Right renal cortex interstitium (tissue), 3 donors: ENCODE results near the gene DOP1B. TPM values are rescaled to one million over a fixed set of nuclear protein-coding genes. Genes with fewer than 3 reads are reported as not detected.
"Not testable (repeated sequence)": the region's sequence is repeated elsewhere in the genome, so short reads cannot be mapped to it uniquely, and the experiment has no call there.

ENCODE experiments used
- DNase-seq, 3 donors: peaks; one replicate each; pipeline ENCODE4 v3.0.0-alpha.2; 2013; ENCODE audit warnings: low read depth in 3 of 3, low spot score in 2 of 3
- polyA plus RNA-seq, 3 donors: library from polyadenylated mRNA; unstranded; fragments of 120-200 nt; gene quantifications; one replicate each; pipeline ENCODE4 v1.2.1, GENCODE V29; 2013; ENCODE audit not compliant: insufficient read length in 3 of 3

Gene DOP1B, protein sequence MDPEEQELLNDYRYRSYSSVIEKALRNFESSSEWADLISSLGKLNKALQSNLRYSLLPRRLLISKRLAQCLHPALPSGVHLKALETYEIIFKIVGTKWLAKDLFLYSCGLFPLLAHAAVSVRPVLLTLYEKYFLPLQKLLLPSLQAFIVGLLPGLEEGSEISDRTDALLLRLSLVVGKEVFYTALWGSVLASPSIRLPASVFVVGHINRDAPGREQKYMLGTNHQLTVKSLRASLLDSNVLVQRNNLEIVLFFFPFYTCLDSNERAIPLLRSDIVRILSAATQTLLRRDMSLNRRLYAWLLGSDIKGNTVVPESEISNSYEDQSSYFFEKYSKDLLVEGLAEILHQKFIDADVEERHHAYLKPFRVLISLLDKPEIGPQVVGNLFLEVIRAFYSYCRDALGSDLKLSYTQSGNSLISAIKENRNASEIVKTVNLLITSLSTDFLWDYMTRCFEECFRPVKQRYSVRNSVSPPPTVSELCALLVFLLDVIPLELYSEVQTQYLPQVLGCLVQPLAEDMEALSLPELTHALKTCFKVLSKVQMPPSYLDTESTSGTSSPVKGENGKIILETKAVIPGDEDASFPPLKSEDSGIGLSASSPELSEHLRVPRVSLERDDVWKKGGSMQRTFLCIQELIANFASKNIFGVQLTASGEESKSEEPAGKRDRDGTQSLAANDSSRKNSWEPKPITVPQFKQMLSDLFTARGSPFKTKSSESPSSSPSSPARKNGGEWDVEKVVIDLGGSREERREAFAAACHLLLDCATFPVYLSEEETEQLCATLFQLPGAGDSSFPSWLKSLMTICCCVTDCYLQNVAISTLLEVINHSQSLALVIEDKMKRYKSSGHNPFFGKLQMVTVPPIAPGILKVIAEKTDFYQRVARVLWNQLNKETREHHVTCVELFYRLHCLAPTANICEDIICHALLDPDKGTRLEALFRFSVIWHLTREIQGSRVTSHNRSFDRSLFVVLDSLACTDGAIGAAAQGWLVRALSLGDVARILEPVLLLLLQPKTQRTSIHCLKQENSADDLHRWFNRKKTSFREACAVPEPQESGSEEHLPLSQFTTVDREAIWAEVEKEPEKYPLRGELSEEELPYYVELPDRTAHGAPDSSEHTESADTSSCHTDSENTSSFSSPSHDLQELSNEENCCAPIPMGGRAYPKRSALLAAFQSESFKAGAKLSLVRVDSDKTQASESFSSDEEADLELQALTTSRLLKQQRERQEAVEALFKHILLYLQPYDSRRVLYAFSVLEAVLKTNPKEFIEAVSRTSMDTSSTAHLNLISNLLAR (N-terminal part only)
- 1 to 10 TPM; 5.4 to 6.4 (median 6.1) TPM for polyA plus RNA-seq

DNA sequence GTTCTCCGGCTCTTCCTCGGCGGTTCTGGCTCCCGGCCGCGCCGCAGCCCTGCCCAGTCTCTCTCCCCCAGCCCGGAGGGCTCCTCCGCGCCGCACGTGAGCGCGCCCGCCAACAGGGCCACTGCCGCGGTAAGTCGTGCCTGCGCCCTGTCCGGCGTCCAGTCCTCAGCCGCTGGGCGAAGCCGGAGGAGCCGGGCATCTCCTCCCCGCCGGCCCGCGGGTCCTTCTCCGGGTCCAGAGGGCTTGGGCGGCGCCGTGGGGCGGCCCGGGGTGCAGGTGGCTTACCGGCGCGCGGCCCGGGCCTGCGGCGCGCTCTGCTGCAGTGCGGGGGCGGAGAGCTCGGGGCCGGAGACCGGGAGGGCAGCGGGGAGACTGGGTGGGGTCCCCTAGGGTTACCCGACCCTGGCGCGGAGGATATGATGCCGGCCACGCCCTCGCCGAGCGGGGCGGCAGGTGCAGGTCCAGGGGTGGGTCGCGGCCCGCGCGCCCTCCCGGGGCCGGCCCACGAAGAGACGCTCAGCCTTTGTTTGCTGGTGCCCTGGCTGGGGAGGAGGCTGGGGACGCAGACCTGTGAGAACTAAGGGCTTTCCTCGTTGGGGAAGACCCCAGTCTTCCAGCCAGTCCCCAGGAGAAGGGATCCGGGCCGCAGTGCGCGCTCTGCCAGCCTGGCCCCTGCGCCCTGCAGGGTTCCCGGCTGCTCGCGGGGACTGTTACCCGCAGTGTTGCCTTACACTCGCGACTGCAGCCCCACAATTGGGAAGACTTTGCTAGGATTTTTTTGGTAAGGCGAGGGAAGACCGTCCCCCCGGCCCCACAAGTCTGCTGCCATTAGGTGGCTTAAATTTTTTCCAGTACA, at the start of gene DOP1B:
TSS of gene DOP1B (plus strand) at position 10 of the 856 bp plus-strand sequence. CDS start 7,910 bp downstream, outside the sequence.
- DNase-seq: no peak

DNA sequence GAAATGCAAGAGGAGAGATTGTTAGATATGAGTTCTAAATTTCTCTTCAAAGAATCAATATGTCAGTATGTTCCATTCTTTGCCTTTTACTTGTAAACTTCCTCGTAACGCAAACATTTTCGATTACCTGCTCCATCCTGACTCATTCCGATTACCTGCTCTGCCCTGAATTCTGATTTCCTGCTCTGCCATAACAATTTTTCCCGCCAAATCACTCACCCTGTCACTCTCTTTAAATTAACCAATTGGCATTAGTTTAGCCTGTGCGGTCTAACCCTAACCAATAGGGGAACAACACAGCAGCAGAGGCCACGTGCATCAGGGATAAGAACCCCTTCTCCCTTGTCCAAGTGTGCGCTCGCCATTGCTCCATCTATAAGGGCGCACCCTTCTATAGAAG, 46.8 kb upstream of the DOP1B start:
- DNase-seq: no peak

DNA sequence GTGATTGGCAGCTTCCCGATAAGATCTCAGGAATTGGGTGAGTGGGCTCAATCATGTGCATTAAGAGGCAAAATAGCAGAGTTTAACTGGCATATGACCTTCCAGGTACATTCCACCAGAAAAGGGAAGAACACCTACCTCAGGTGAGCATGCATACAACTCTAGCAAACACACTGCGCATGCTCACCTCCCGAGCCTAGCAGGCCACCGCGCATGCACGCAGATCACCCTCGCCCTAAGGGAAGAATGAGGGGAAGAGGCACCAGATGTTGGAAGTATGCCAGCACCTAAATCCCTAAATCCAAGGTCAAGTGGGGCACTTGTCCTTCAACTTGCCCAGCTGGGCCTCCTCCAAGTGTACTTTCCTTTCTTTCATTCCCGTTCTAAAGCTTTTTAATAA, 45.4 kb upstream of the DOP1B start:
- DNase-seq: no peak

DNA sequence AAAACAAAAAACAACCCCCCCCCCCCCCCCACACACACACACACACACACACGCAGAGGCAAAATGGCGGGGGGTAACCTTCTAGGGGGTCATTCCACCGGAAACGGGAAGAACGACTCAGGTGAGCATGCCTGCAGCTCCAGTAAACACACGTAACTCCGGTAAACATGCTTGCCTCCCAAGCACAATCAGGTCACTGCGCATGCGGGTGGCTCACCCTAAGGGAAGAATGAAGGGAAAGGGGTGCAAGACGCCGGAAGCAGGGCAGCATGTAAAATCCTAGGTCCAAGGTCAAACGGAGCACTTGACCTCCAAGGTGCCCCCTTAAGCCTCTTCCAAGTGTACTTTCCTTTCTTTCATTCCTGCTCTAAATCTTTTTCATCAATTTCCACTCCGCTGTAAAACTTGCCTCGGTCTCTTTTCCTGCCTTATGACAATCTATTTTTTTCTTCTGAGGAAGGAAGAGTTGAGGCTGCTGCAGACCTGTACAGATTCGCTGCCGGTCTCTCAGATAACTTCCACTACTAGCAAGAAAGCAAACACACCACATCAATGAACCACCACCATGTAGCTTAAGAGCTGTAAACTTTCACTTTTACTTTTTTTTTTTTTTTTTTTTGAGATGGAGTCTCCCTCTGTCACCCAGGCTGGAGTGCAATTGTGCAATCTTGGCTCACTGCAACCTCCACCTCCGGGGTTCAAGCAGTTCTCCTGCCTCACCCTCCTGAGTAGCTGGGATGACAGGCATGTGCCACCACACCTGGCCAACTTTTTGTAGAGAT, 42.8 kb upstream of the DOP1B start:
- no peak for DNase-seq

DNA sequence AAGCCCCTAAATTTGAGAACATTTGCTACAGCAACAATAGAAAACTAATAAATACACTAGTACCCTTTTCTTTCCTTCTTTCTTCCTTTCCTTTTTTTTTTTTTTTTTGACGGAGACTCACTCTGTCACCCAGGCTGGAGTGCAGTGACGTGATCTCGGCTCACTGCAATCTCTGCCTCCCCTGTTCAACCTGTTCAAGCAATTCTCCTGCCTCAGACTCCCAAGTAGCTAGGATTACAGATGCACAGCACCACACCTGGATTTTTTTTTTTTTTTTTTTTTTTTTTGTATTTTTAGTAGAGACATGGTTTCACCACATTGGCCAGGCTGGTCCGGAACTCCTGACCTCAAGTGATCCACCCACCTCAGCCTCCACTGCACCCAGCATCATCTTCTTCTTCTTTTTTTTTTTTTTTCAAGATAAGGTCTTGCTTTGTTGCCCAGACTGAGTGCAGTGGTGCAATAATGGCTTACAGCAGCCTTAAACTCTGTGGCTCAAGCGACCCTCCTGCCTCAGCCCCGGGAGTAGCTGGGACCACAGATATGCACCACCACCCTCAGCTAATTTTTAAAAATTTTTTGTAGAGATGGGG, 41.4 kb upstream of the DOP1B start:
- no peak for DNase-seq

DNA sequence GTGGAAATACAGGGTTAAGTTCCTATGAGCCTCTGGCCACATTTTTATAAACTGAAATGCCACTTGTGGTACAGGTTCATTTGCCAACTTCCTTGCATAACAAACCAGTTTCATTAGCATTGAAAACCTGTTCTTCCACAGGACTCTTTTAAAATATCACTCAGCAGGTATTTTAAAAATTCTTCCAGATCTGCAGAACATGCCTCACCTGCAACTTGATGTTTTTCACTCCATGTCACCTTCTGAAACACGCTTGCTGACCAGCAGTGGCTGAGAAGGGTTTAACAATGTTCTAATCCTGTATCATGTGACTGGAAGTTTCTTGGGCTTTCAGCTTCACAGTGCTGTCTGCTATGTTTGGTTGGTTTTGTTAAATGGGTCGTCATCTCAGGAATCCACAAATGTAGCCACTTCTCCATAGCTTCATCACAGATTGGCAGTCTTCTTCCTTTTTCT, 39.3 kb upstream of the DOP1B start:
- no peak for DNase-seq

GRCh38 chr21:36120304-36120888, 36.2 kb upstream of the DOP1B start:
- DNase-seq: no peak

DNA sequence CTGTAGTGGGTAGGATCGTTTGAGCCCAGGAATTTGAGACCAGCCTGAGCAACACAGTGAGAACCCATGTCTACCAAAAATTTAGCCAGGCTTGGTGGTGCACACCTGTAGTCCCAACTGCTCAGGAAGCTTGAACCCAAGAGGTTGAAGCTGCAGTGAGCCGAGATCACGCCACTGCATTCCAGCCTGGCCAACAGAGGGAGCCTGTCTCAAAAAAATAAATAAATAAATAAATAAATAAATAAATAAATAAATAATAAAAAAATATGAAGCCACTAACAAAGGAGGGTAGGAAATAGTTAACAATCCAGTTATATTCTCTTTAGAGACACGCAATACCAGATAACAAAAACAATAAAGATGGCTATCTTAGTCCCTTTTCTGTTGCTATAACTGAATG, 33.6 kb upstream of the DOP1B start:
- DNase-seq: no peak

DNA sequence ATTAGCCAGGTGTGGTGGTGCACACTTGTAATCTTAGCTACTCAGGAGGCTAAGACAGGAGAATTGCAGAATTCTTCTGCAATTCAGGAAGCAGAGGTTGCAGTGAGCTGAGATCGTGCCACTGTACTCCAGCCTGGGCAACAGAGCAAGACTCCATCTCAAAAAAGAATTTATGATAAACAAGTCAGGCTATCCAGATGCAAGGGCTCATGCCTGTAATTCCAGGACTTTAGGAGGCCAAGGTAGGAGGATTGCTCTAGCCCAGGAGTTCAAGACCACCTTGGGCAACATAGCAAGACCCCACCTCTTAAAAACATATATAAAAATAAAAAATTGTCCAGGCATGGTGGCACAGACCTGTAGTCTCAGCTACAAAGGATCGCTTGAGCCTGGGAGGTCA, 32.2 kb upstream of the DOP1B start:
- no peak for DNase-seq

GRCh38 chr21:36125512-36126207, 31.0 kb upstream of the DOP1B start:
- no peak for DNase-seq

GRCh38 chr21:36126208-36126565, 30.4 kb upstream of the DOP1B start:
- no peak for DNase-seq

- no peak for DNase-seq
Observed at GRCh38 chr21:36126621-36127110, 30.0 kb upstream of the DOP1B start.

DNA sequence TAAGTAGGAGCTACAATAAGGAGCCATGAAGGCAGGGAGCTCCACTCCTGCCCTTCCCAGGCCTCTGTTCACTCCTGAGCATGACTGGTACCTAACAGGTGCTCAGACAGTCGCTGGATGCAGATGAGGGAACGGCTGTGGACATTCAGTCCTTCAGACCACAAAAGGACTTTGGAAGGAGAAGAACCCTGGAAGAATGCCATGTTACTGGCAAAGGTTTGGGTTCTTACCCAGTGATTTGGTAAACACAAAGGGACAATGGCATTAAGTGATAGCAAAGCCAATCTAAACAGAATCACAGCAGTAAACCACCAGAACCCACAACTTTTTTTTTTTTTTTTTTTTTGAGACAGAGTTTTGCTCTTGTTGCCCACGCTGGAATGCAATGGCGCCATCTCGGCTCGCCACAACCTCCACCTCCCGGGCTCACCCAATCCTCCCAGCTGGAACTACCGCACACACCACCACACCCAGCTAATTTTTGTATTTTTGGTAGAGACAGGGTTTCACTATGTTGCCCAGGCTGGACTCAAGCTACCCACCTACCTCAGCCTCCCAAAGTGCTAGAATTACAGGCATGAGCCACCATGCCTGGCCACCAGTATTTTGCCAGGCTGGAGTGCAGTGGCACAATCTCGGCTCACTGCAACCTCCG, 29.2 kb upstream of the DOP1B start:
- DNase-seq: no peak

- DNase-seq: no peak
Observed at GRCh38 chr21:36127977-36128376, 28.6 kb upstream of the DOP1B start.

- no peak for DNase-seq
Observed at GRCh38 chr21:36129219-36129618, 27.4 kb upstream of the DOP1B start.

- not testable (repeated sequence) for DNase-seq
Observed at GRCh38 chr21:36130414-36130762, 26.2 kb upstream of the DOP1B start.

GRCh38 chr21:36130839-36131238, 25.8 kb upstream of the DOP1B start:
- DNase-seq: not testable (repeated sequence)
